Measurements from ENCODE around the gene VTI1A.

VTI1A gene

GRCh38 chr10:112758961-112759360 is 311.9 kb downstream of the VTI1A start:
- DNase-seq (ENCODE audit: low read depth): no peak

GRCh38 chr10:112759496-112759895 is 312.5 kb downstream of the VTI1A start:
- DNase-seq (ENCODE audit: low read depth): no peak

GRCh38 chr10:112761256-112761655 is 314.2 kb downstream of the VTI1A start:
- DNase-seq (ENCODE audit: low read depth): no peak

- DNase-seq (ENCODE audit: low read depth): no peak
These were observed 317.0 kb downstream of the VTI1A start for GRCh38 chr10:112763916-112764520.

GRCh38 chr10:112765717-112766235 is 318.8 kb downstream of the VTI1A start:
- no peak for DNase-seq (ENCODE audit: low read depth)

GRCh38 chr10:112766636-112767035 is 319.6 kb downstream of the VTI1A start:
- no peak for DNase-seq (ENCODE audit: low read depth)

GRCh38 chr10:112767156-112767555 is 320.1 kb downstream of the VTI1A start:
- DNase-seq (ENCODE audit: low read depth): no peak

GRCh38 chr10:112768121-112768520 is 321.1 kb downstream of the VTI1A start:
- DNase-seq (ENCODE audit: low read depth): no peak

- no peak for DNase-seq (ENCODE audit: low read depth)
These were observed 322.1 kb downstream of the VTI1A start for GRCh38 chr10:112769081-112769480.

- no peak for DNase-seq (ENCODE audit: low read depth)
These were observed 322.8 kb downstream of the VTI1A start for GRCh38 chr10:112769611-112770370.

GRCh38 chr10:112771733-112772132 is 324.7 kb downstream of the VTI1A start:
- no peak for DNase-seq (ENCODE audit: low read depth)

- DNase-seq (ENCODE audit: low read depth): no peak
These were observed 326.8 kb downstream of the VTI1A start for GRCh38 chr10:112773783-112774182.

GRCh38 chr10:112774210-112774609 is 327.2 kb downstream of the VTI1A start:
- no peak for DNase-seq (ENCODE audit: low read depth)

GRCh38 chr10:112774798-112775197 is 327.8 kb downstream of the VTI1A start:
- no peak for DNase-seq (ENCODE audit: low read depth)

GRCh38 chr10:112775381-112775780 is 328.4 kb downstream of the VTI1A start:
- DNase-seq (ENCODE audit: low read depth): no peak

- DNase-seq (ENCODE audit: low read depth): no peak
These were observed 329.1 kb downstream of the VTI1A start for GRCh38 chr10:112775892-112776674.

- no peak for DNase-seq (ENCODE audit: low read depth)
These were observed 331.6 kb downstream of the VTI1A start for GRCh38 chr10:112778579-112778978.

- no peak for DNase-seq (ENCODE audit: low read depth)
These were observed 332.2 kb downstream of the VTI1A start for GRCh38 chr10:112779025-112779770.

- no peak for DNase-seq (ENCODE audit: low read depth)
These were observed 335.3 kb downstream of the VTI1A start for GRCh38 chr10:112782200-112782907.

GRCh38 chr10:112783351-112784021 is 336.5 kb downstream of the VTI1A start:
- DNase-seq (ENCODE audit: low read depth): no peak

GRCh38 chr10:112784022-112784461 is 337.0 kb downstream of the VTI1A start:
- no peak for DNase-seq (ENCODE audit: low read depth)

Measured in activated T-helper 9 cell treated with anti-CD3 and anti-CD28 coated beads, Interleukin-2, amount 50 U/mL, for 16 hours (primary cell).